HL-60/S4 (cell line): ENCODE measurements around the gene CENPH.
"Not testable (repeated sequence)": the region's sequence is repeated elsewhere in the genome, so short reads cannot be mapped to it uniquely, and the experiment has no call there.

Experiments
- in situ Hi-C: fragments of 300-500 bp; cut with MboI; formaldehyde crosslinking; loops from 2 replicates; pipeline ENCODE4 v1.14.3; 2022; ENCODE audit warnings: low sequenced_read_pairs

The CENPH gene

GRCh38 chr5:69206528-69207190 is 17.3 kb downstream of the CENPH start:
- in situ Hi-C loops, result no loop called here

GRCh38 chr5:69209602-69210001 is 20.2 kb downstream of the CENPH start:
- in situ Hi-C loops, result no loop called here

- in situ Hi-C loops, result no loop called here
Measured at GRCh38 chr5:69211200-69211599, 21.8 kb downstream of the CENPH start.

GRCh38 chr5:69212022-69212421 is 22.6 kb downstream of the CENPH start:
- in situ Hi-C loops, result no loop called here

- in situ Hi-C loops, result no loop called here
Measured at GRCh38 chr5:69213513-69214215, 24.3 kb downstream of the CENPH start.

- in situ Hi-C loops, result no loop called here
Measured at GRCh38 chr5:69217151-69217511, 27.7 kb downstream of the CENPH start.

GRCh38 chr5:69217548-69218526 is 28.5 kb downstream of the CENPH start:
- in situ Hi-C loops, result no loop called here

GRCh38 chr5:69219939-69220338 is 30.6 kb downstream of the CENPH start:
- in situ Hi-C loops, result no loop called here

- in situ Hi-C loops, result not testable (repeated sequence)
Measured at GRCh38 chr5:69220371-69220770, 31.0 kb downstream of the CENPH start.

GRCh38 chr5:69220833-69221232 is 31.4 kb downstream of the CENPH start:
- in situ Hi-C loops, result not testable (repeated sequence)

- in situ Hi-C loops, result no loop called here
Measured at GRCh38 chr5:69224520-69224919, 35.1 kb downstream of the CENPH start.

- in situ Hi-C loops, result no loop called here
Measured at GRCh38 chr5:69225860-69226259, 36.5 kb downstream of the CENPH start.

- in situ Hi-C loops, result no loop called here
Measured at GRCh38 chr5:69230181-69230580, 40.8 kb downstream of the CENPH start.

GRCh38 chr5:69231281-69231680 is 41.9 kb downstream of the CENPH start:
- in situ Hi-C loops, result no loop called here

- in situ Hi-C loops, result no loop called here
Measured at GRCh38 chr5:69231851-69232250, 42.5 kb downstream of the CENPH start.

- in situ Hi-C loops, result no loop called here
Measured at GRCh38 chr5:69234457-69235268, 45.3 kb downstream of the CENPH start, which contains the start of gene CDK7. Gene CDK7, plus strand, starts transcription at chr5:69234886. Its CDS starts 90 bp downstream, at chr5:69234976.

- in situ Hi-C loops, result not testable (repeated sequence)
Measured at GRCh38 chr5:69236733-69237132, 47.4 kb downstream of the CENPH start.

GRCh38 chr5:69237877-69238276 is 48.5 kb downstream of the CENPH start:
- in situ Hi-C loops, result no loop called here

GRCh38 chr5:69238760-69239251 is 49.4 kb downstream of the CENPH start:
- in situ Hi-C loops, result no loop called here

- in situ Hi-C loops, result no loop called here
Measured at GRCh38 chr5:69242215-69242927, 53.0 kb downstream of the CENPH start.
